Muscle of arm (tissue), 12 donors: ENCODE data around the gene GP1BA. TPM values are rescaled to one million over a fixed set of nuclear protein-coding genes. Genes with fewer than 3 reads are reported as not detected.

ENCODE experiments used
- DNase-seq: peaks from one replicate; pipeline ENCODE4 v3.0.0-alpha.2; 2013
- polyA plus RNA-seq, 12 donors: library from polyadenylated mRNA; unstranded; fragments of 120-200 nt; gene quantifications; one replicate each; pipeline ENCODE4 v1.2.1, GENCODE V29; 2013; ENCODE audit not compliant: insufficient read length in 12 of 12

Gene GP1BA
- polyA plus RNA-seq, 12 donors = 0.61 to 7.5 (median 1.1) TPM; not detected in 2

GRCh38 chr17:4950075-4950745 is 18.1 kb downstream of the GP1BA start:
- no peak for DNase-seq

- DNase-seq = no peak
Observed at GRCh38 chr17:4950746-4951204, 18.7 kb downstream of the GP1BA start, which contains the start of gene ENO3. Gene ENO3 (plus strand): TSS chr17:4951119. CDS start chr17:4951830, 711 bp downstream.

- no peak for DNase-seq
Observed at GRCh38 chr17:4951486-4951885, 19.4 kb downstream of the GP1BA start.

GRCh38 chr17:4953451-4953961 is 21.4 kb downstream of the GP1BA start:
- no peak for DNase-seq

GRCh38 chr17:4955091-4955490 is 23.0 kb downstream of the GP1BA start:
- no peak for DNase-seq

- DNase-seq = no peak
Observed at GRCh38 chr17:4956493-4957061, 24.5 kb downstream of the GP1BA start.

- DNase-seq = no peak
Observed at GRCh38 chr17:4958102-4958501, 26.0 kb downstream of the GP1BA start.

- no peak for DNase-seq
Observed at GRCh38 chr17:4959261-4959965, 27.3 kb downstream of the GP1BA start.

- no peak for DNase-seq
Observed at GRCh38 chr17:4960279-4960922, 28.3 kb downstream of the GP1BA start.

- DNase-seq = no peak
Observed at GRCh38 chr17:4965311-4965986, 33.4 kb downstream of the GP1BA start.

- peak; percentile 98 for DNase-seq
Observed at GRCh38 chr17:4966844-4967538, 34.9 kb downstream of the GP1BA start.

GRCh38 chr17:4967539-4968485 is 35.7 kb downstream of the GP1BA start, which contains the start of gene SPAG7:
Gene SPAG7 (minus strand): TSS chr17:4967817. CDS start chr17:4967804, 13 bp downstream.
- peak; percentile 100 for DNase-seq

- DNase-seq = no peak
Observed at GRCh38 chr17:4968486-4969046, 36.5 kb downstream of the GP1BA start.

- DNase-seq = no peak
Observed at GRCh38 chr17:4969047-4969550, 37.0 kb downstream of the GP1BA start.

- no peak for DNase-seq
Observed at GRCh38 chr17:4969551-4970173, 37.6 kb downstream of the GP1BA start.

GRCh38 chr17:4970273-4970672 is 38.2 kb downstream of the GP1BA start:
- no peak for DNase-seq

GRCh38 chr17:4971826-4972225 is 39.7 kb downstream of the GP1BA start:
- no peak for DNase-seq

- DNase-seq = no peak
Observed at GRCh38 chr17:4972322-4972721, 40.2 kb downstream of the GP1BA start.

GRCh38 chr17:4972752-4973151 is 40.7 kb downstream of the GP1BA start:
- no peak for DNase-seq
